ENCODE results near the gene SMIM29.
"Not testable (repeated sequence)": the region's sequence is repeated elsewhere in the genome, so short reads cannot be mapped to it uniquely, and the experiment has no call there.

Gene SMIM29

DNA sequence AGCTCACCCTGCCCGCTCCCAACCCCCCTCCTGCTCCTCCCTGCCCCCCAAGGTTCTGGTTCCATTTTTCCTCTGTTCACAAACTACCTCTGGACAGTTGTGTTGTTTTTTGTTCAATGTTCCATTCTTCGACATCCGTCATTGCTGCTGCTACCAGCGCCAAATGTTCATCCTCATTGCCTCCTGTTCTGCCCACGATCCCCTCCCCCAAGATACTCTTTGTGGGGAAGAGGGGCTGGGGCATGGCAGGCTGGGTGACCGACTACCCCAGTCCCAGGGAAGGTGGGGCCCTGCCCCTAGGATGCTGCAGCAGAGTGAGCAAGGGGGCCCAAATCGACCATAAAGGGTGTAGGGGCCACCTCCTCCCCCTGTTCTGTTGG, 3.1 kb downstream of the SMIM29 start:
- not testable (repeated sequence) for H3K27me3 ChIP-seq (ENCODE audit: insufficient read depth, low read length); H2AFZ ChIP-seq (ENCODE audit: low read length, unreplicated experiment); H3K4me3 ChIP-seq (ENCODE audit: low read depth, low read length)
- Histone ChIP-seq H3K79me2 (ENCODE audit: control insufficient read depth, insufficient read depth, low read length, unreplicated experiment) (peaks cover 24% of the 10 kb centered on the region), H3K27ac (ENCODE audit: low read depth, low read length) (peak overlapping the region; percentile 36; the same call in 1 of the 2 replicates), H3K4me1 (ENCODE audit: control insufficient read depth, insufficient read depth, low read length, unreplicated experiment) (peaks cover 62% of the 10 kb centered on the region), H3K36me3 (ENCODE audit: insufficient read depth, low read length) (peaks cover 14% of the 10 kb centered on the region; the same call in 1 of the 2 replicates)

DNA sequence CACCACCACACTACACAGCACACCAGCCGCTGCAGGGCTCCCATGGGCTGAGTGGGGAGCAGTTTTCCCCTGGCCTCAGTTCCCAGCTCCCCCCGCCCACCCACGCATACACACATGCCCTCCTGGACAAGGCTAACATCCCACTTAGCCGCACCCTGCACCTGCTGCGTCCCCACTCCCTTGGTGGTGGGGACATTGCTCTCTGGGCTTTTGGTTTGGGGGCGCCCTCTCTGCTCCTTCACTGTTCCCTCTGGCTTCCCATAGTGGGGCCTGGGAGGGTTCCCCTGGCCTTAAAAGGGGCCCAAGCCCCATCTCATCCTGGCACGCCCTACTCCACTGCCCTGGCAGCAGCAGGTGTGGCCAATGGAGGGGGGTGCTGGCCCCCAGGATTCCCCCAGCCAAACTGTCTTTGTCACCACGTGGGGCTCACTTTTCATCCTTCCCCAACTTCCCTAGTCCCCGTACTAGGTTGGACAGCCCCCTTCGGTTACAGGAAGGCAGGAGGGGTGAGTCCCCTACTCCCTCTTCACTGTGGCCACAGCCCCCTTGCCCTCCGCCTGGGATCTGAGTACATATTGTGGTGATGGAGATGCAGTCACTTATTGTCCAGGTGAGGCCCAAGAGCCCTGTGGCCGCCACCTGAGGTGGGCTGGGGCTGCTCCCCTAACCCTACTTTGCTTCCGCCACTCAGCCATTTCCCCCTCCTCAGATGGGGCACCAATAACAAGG, 3.6 kb downstream of the SMIM29 start:
- not testable (repeated sequence) for H3K4me3 ChIP-seq (ENCODE audit: low read depth, low read length); H3K27me3 ChIP-seq (ENCODE audit: insufficient read depth, low read length); H2AFZ ChIP-seq (ENCODE audit: low read length, unreplicated experiment)
- Histone ChIP-seq H3K36me3 (ENCODE audit: insufficient read depth, low read length) (peaks cover 14% of the 10 kb centered on the region; the same call in 1 of the 2 replicates), H3K79me2 (ENCODE audit: control insufficient read depth, insufficient read depth, low read length, unreplicated experiment) (peaks cover 29% of the 10 kb centered on the region), H3K4me1 (ENCODE audit: control insufficient read depth, insufficient read depth, low read length, unreplicated experiment) (peaks cover 67% of the 10 kb centered on the region), H3K27ac (ENCODE audit: low read depth, low read length) (peak overlapping the region; percentile 93)

DNA sequence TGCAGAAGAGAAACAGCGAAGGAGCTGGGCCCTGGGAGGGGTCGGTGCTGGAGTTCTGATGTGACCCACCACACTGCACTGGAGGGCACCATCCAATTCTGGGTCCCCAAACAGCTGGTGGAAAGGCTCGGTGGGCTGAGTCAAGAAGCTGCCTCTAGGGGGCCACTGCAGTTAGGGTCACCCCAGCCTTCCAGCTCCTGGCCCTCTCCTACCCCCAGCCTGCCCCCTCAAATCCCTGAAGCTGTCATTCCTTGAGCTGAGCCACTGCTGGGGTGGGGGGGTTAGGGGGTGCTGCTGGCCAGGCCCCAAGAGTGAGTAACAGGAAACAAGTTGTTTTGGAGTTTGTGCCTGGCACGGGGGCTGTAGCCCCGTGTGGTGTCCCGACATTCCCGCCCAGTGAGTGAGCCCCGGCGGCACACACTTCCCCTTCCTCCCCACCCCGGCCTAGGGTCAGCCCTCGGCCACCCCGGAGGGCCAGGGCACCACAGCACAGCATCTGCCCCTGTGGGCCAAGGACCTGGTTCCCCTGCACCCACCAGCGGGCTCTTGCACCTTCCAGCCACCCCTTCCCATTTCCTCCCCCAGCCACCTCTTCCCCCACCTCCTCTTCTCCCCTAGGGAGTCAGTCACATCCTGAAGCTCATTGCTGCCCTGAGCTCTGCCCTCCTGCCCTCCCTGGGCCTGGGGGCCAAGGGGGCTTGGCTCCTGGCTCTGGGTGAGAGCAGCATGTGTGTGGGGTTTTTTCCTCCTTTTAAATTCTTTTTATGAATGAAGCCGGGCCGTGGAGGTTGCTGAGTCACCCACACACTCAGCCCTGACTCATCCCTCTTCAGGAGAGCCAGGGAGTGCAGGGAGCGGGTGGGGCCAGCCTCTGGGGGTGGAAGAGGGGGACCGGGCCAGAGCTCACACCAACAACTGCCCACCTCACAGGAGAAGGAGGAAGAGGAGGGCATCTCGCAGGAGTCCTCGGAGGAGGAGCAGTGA, 4.6 kb downstream of the SMIM29 start:
- H3K4me3 ChIP-seq (ENCODE audit: low read depth, low read length): peak overlapping the region; percentile 44

DNA sequence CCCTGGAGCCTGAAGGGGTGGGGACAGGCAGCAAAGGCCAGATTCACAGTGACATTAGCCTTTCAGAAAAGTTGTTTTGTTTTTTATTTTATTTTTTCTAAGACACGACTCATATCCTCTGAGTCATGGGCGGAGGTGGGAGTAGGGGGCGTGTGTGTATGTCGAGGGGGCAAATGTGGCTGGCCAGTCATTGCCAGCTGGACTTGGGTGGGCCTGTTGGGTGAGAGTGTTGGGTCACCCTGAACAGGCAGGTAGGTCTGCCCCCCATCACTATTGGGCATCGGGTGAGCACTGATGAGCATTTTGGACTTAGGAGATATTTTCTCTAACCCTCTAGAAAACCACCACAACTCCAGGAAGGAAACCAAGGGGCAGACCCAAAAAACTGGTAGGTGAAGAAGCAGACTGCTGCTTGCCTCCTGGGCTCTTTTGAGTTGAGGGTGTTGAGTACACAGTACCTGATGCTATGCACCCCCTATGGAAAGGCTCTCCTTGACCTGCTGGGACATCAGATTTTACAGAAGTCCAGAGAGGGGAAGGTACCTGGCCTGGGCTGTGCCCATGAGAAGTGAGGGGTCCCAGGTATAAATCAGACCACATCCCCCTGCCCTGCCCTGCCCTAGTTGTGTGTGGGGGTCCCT, 5.6 kb downstream of the SMIM29 start:
- H3K27ac ChIP-seq (ENCODE audit: low read depth, low read length): peak overlapping the region; percentile 93
- H2AFZ ChIP-seq (ENCODE audit: low read length, unreplicated experiment): no peak overlapping the region
- no peaks in the 10 kb centered on the region for H3K27me3 ChIP-seq (ENCODE audit: insufficient read depth, low read length)
- peaks cover 40% of the 10 kb centered on the region for H3K79me2 ChIP-seq (ENCODE audit: control insufficient read depth, insufficient read depth, low read length, unreplicated experiment)
- H3K36me3 ChIP-seq (ENCODE audit: insufficient read depth, low read length): peaks cover 14% of the 10 kb centered on the region; the same call in 1 of the 2 replicates
- peaks cover 82% of the 10 kb centered on the region for H3K4me1 ChIP-seq (ENCODE audit: control insufficient read depth, insufficient read depth, low read length, unreplicated experiment)
- H3K4me3 ChIP-seq (ENCODE audit: low read depth, low read length): peak overlapping the region; percentile 13; the same call in 1 of the 2 replicates

More for the DNA sequence above, 4.6 kb downstream of the SMIM29 start:
- Histone ChIP-seq H2AFZ (ENCODE audit: low read length, unreplicated experiment) (no peak overlapping the region), H3K27ac (ENCODE audit: low read depth, low read length) (peak overlapping the region; percentile 93), H3K79me2 (ENCODE audit: control insufficient read depth, insufficient read depth, low read length, unreplicated experiment) (peaks cover 34% of the 10 kb centered on the region), H3K36me3 (ENCODE audit: insufficient read depth, low read length) (peaks cover 14% of the 10 kb centered on the region; the same call in 1 of the 2 replicates), H3K4me1 (ENCODE audit: control insufficient read depth, insufficient read depth, low read length, unreplicated experiment) (peaks cover 77% of the 10 kb centered on the region), H3K27me3 (ENCODE audit: insufficient read depth, low read length) (no peaks in the 10 kb centered on the region)

DNA sequence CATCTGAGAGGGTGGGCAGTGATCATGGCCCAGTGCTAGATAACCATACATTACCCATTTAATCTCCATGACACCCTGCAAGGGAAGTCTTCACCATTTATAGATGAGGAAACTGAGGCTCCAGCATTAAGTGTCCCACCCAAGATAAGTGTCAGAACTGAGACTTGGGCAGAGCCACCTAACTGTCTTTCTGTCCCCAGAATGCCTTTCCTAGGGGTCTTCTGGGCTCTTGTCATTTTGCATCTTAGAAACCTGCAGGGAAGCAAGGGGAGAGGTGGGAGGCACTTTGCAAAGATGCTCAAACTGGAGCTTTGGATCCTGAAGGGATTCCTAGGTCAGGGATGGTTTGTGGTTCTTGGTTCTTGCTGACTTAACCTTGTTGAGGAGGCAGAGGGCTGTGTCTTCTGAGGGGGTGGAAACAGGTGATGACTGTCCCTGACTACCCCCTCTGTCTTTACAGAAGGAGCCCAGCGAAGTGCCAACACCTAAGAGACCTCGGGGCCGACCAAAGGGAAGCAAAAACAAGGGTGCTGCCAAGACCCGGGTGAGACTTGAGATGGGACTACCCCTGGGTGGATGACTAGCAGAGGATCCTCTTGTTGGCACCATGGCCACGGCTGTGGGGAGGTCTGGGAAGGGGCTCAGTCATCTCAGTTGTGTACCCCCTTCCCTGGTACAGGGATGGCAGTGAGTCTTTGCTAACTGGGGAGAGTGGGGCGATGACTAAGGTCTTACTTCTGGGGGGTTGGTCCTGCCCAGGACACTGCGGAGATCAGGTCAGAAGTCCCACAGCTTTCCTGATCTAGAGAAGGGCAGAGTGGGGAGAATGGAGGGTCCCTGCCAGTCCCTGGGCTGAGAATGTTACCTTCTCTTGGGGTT, 6.3 kb downstream of the SMIM29 start:
- H3K27ac ChIP-seq (ENCODE audit: low read depth, low read length): peak overlapping the region; percentile 93
- peak overlapping the region; percentile 2; the same call in 1 of the 2 replicates for H3K4me3 ChIP-seq (ENCODE audit: low read depth, low read length)
- H3K36me3 ChIP-seq (ENCODE audit: insufficient read depth, low read length): peaks cover 14% of the 10 kb centered on the region; the same call in 1 of the 2 replicates
- H2AFZ ChIP-seq (ENCODE audit: low read length, unreplicated experiment): no peak overlapping the region
- peaks cover 75% of the 10 kb centered on the region for H3K4me1 ChIP-seq (ENCODE audit: control insufficient read depth, insufficient read depth, low read length, unreplicated experiment)
- H3K79me2 ChIP-seq (ENCODE audit: control insufficient read depth, insufficient read depth, low read length, unreplicated experiment): peaks cover 46% of the 10 kb centered on the region
- no peaks in the 10 kb centered on the region for H3K27me3 ChIP-seq (ENCODE audit: insufficient read depth, low read length)

DNA sequence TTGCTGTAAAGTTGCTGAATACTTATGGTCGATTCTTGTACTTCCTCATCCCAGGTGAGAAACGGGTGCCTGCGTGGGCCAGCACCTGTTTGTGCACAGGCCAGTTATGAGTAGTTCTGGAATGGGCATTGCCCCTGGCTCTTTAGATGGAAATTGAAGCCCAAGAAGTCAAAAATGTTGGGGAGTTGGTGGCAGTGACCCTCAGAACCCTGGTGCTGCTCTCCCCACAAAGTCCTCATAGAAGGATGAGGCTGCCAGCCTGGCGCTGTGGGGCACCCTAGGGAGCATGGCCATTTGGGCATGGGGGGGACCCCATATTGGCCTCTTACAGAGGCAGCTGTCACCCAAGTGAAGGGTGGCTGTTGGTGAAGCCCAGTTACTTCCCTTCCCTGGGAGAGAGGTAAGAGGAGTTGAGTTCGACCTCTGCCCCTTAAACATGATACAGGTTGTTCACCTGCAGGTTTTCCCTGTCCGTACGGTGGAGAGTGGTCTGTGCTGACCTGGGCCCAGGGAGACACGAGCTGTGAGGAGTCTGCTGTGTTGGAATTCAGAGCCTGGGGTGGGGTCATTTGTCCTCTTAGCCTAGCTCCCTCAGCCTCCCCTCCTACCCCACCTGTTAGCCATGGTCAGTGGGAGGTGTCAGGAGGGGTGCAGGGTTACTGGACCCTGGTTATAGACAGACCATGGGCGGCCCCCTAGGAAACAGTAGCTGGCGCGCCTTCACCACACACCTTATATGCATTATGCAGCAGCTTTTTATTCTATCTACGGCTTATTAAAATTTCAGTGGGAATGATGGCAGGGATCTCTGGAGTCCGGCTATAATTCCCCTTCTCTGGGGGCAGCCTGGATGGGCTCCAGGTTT, 7.2 kb downstream of the SMIM29 start:
- Histone ChIP-seq H3K36me3 (ENCODE audit: insufficient read depth, low read length) (peaks cover 14% of the 10 kb centered on the region; the same call in 1 of the 2 replicates), H3K27ac (ENCODE audit: low read depth, low read length) (peak overlapping the region; percentile 93), H3K27me3 (ENCODE audit: insufficient read depth, low read length) (no peaks in the 10 kb centered on the region), H2AFZ (ENCODE audit: low read length, unreplicated experiment) (no peak overlapping the region), H3K79me2 (ENCODE audit: control insufficient read depth, insufficient read depth, low read length, unreplicated experiment) (peaks cover 49% of the 10 kb centered on the region), H3K4me1 (ENCODE audit: control insufficient read depth, insufficient read depth, low read length, unreplicated experiment) (peaks cover 67% of the 10 kb centered on the region), H3K4me3 (ENCODE audit: low read depth, low read length) (no peak overlapping the region)

DNA sequence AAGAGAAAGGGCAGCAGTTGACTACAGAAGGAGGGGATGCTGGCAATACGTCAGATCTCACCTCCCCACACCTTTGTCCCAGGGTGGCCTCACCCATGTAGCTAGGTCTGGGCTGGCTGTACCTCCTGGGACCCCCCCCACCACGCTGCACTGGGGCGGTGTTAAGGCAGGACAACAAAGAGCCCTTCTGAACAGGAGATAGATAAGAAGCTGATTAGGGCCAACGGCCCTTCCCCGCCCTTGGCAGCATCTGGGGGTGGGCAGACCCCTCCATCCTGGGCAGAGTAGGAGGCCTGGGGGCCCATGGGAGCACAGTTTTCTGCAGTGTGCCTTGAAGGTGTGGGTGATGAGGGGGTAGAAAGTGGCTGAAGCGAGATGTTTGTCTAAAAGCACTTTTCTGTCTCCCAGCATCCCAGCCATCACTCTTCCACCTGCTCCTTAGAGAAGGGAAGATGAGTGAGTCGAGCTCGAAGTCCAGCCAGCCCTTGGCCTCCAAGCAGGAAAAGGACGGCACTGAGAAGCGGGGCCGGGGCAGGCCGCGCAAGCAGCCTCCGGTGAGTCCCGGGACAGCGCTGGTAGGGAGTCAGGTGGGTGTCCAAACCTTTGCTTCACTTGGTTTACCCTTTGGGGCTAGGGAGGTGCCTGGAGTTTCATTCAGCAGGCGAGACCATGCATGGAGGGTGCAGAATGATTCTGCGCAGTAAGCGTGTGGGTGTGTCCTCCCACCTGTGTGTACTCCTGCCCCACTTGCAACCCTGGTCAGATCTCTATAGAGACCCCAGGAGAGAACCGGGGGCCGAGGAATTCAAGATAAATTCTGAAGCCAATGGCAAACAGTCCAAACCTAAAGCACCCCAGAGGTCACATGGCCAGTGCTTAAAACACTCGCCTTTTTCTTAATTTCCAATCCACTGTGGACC, 8.2 kb downstream of the SMIM29 start:
- peaks cover 49% of the 10 kb centered on the region for H3K79me2 ChIP-seq (ENCODE audit: control insufficient read depth, insufficient read depth, low read length, unreplicated experiment)
- H3K36me3 ChIP-seq (ENCODE audit: insufficient read depth, low read length): peaks cover 14% of the 10 kb centered on the region; the same call in 1 of the 2 replicates
- no peaks in the 10 kb centered on the region for H3K27me3 ChIP-seq (ENCODE audit: insufficient read depth, low read length)
- peaks cover 69% of the 10 kb centered on the region for H3K4me1 ChIP-seq (ENCODE audit: control insufficient read depth, insufficient read depth, low read length, unreplicated experiment)
- peak overlapping the region; percentile 95; the same call in 1 of the 2 replicates for H3K4me3 ChIP-seq (ENCODE audit: low read depth, low read length)
- peak overlapping the region; percentile 93 for H3K27ac ChIP-seq (ENCODE audit: low read depth, low read length)
- no peak overlapping the region for H2AFZ ChIP-seq (ENCODE audit: low read length, unreplicated experiment)

DNA sequence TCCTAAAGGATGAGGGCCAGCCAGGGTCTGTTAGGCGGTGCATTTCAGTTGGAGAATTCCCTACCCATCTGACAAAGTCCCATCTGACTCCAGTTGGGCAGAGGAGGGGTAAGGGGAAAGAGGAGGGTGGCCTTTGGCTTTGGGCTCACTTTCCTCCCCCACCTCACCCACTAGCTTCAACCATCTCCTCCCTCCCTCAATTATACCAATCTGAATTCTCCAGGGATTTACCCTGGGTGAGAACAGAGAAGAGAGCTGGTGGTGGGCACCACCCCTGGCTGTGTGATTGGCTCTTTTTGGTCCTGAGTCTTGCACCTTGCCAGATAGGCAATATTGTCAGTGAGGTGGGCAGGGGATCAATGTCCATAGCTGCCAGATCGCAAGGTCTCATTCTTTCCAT, 8.9 kb downstream of the SMIM29 start:
- Histone ChIP-seq H3K4me3 (ENCODE audit: low read depth, low read length) (peak overlapping the region; percentile 95), H3K4me1 (ENCODE audit: control insufficient read depth, insufficient read depth, low read length, unreplicated experiment) (peaks cover 64% of the 10 kb centered on the region), H3K27ac (ENCODE audit: low read depth, low read length) (peak overlapping the region; percentile 60), H2AFZ (ENCODE audit: low read length, unreplicated experiment) (no peak overlapping the region), H3K36me3 (ENCODE audit: insufficient read depth, low read length) (peaks cover 14% of the 10 kb centered on the region; the same call in 1 of the 2 replicates), H3K27me3 (ENCODE audit: insufficient read depth, low read length) (no peaks in the 10 kb centered on the region), H3K79me2 (ENCODE audit: control insufficient read depth, insufficient read depth, low read length, unreplicated experiment) (peaks cover 49% of the 10 kb centered on the region)
